Muscle of leg (tissue), 11 donors: Measurements from ENCODE around the gene CACNA2D2. TPM values are rescaled to one million over a fixed set of nuclear protein-coding genes. Genes with fewer than 3 reads are reported as not detected.

ENCODE experiments used
- DNase-seq: peaks from one replicate; pipeline ENCODE4 v3.0.0; 2013
- H3K27ac ChIP-seq: one replicate; pipeline ENCODE4 v1.5.1; 2013; ENCODE audit warnings: mild to moderate bottlenecking, low read length, control low read depth
- H3K27me3 ChIP-seq: one replicate; pipeline ENCODE4 v1.6.1; 2013; ENCODE audit warnings: low read length; ENCODE audit not compliant: control insufficient read depth, insufficient read depth
- H3K36me3 ChIP-seq: one replicate; pipeline ENCODE4 v1.6.1; 2013; ENCODE audit warnings: low read length; ENCODE audit not compliant: control insufficient read depth, insufficient read depth
- H3K4me1 ChIP-seq: one replicate; pipeline ENCODE4 v1.6.1; 2013; ENCODE audit warnings: low read length; ENCODE audit not compliant: control insufficient read depth, insufficient read depth
- H3K4me3 ChIP-seq: one replicate; pipeline ENCODE4 v1.5.1; 2013; ENCODE audit warnings: low read length, control low read depth
- H3K9me3 ChIP-seq: replicated peaks from 2 replicates; pipeline ENCODE4 v1.6.1; 2013; ENCODE audit warnings: low read depth, low read length; ENCODE audit not compliant: control insufficient read depth
- WGBS: methylation state at CpG from one replicate; pipeline ENCODE4 v1.1.5; 2013; ENCODE audit warnings: missing lambda C conversion rate; ENCODE audit not compliant: insufficient coverage; 5-methylcytosine and 5-hydroxymethylcytosine counted together
- polyA plus RNA-seq, 8 donors: library from polyadenylated mRNA; unstranded; fragments of 120-200 nt; gene quantifications; one replicate each; pipeline versions ENCODE4 v1.2.1 to v1.2.3, GENCODE V29; 2013; ENCODE audit warnings: inconsistent platforms in 1 of 8, low replicate concordance in 1 of 8; ENCODE audit not compliant: insufficient read length in 8 of 8, insufficient read depth in 1 of 8
- total RNA-seq: library from RNA; stranded (reverse); fragments of 120-200 nt; gene quantifications from one replicate; pipeline ENCODE4 v1.2.4, GENCODE V29; 2013

Gene CACNA2D2
- total and polyA plus RNA-seq, 9 donors, result 3.0 to 12.6 (median 9.3) TPM

- H3K27me3 ChIP-seq, result no peaks in the 10 kb centered on the region
- no peak for DNase-seq
- no peak overlapping the region for H3K27ac ChIP-seq
- no peak overlapping the region for H3K4me3 ChIP-seq
- 53% methylated on average over 2 of the region's 6 CpGs for WGBS
- H3K36me3 ChIP-seq, result peaks cover 52% of the 10 kb centered on the region
- H3K4me1 ChIP-seq, result peaks cover 43% of the 10 kb centered on the region
- H3K9me3 ChIP-seq, result no peaks in the 10 kb centered on the region
Observed at GRCh38 chr3:50317300-50317699, 186.1 kb downstream of the CACNA2D2 start.

- 63% methylated on average over 7 of the region's 9 CpGs for WGBS
- H3K27me3 ChIP-seq, result no peaks in the 10 kb centered on the region
- H3K9me3 ChIP-seq, result no peaks in the 10 kb centered on the region
- no peak for DNase-seq
- H3K36me3 ChIP-seq, result peaks cover 52% of the 10 kb centered on the region
- peaks cover 37% of the 10 kb centered on the region for H3K4me1 ChIP-seq
- H3K27ac ChIP-seq, result no peak overlapping the region
- H3K4me3 ChIP-seq, result no peak overlapping the region
Observed at GRCh38 chr3:50316657-50317242, 186.7 kb downstream of the CACNA2D2 start.

- no peak overlapping the region for H3K27ac ChIP-seq
- H3K9me3 ChIP-seq, result no peaks in the 10 kb centered on the region
- H3K4me3 ChIP-seq, result no peak overlapping the region
- H3K4me1 ChIP-seq, result peaks cover 26% of the 10 kb centered on the region
- DNase-seq, result no peak
- WGBS, result 100% methylated on average over 2 of the region's 4 CpGs
- H3K36me3 ChIP-seq, result peaks cover 50% of the 10 kb centered on the region
- no peaks in the 10 kb centered on the region for H3K27me3 ChIP-seq
Observed at GRCh38 chr3:50314816-50315215, 188.6 kb downstream of the CACNA2D2 start.

- Histone ChIP-seq H3K4me3 (no peak overlapping the region), H3K27me3 (no peaks in the 10 kb centered on the region), H3K4me1 (peaks cover 22% of the 10 kb centered on the region), H3K36me3 (peaks cover 48% of the 10 kb centered on the region), H3K9me3 (no peaks in the 10 kb centered on the region), H3K27ac (no peak overlapping the region)
- no peak for DNase-seq
- 83% methylated on average over 3 of the region's 3 CpGs for WGBS
Observed at GRCh38 chr3:50314342-50314741, 189.1 kb downstream of the CACNA2D2 start.

Other genes with a start within 250 kb of the CACNA2D2 start
- 51.8 TPM for gene SEMA3B, start 234.5 kb downstream of the CACNA2D2 start, total RNA-seq
- gene SEMA3B, start 234.5 kb downstream of the CACNA2D2 start, polyA plus RNA-seq, result 10 to 100 TPM; 31.8 to 53.7 (median 38.9) TPM
- gene LSMEM2, start 224.5 kb downstream of the CACNA2D2 start, total RNA-seq, result 25.4 TPM
- gene LSMEM2, start 224.5 kb downstream of the CACNA2D2 start, polyA plus RNA-seq, result 10 to 100 TPM; 11.1 to 33.1 (median 27.8) TPM
- 36.9 TPM for gene IFRD2, start 211.2 kb downstream of the CACNA2D2 start, total RNA-seq
- gene IFRD2, start 211.2 kb downstream of the CACNA2D2 start, polyA plus RNA-seq, result 10 to 100 TPM; 46.4 to 68.1 (median 61.2) TPM
- 1.3 TPM for gene HYAL3, start 204.2 kb downstream of the CACNA2D2 start, total RNA-seq
- gene HYAL3, start 204.2 kb downstream of the CACNA2D2 start, polyA plus RNA-seq, result 1 to 10 TPM; 1.3 to 3.0 (median 2.2) TPM
- 5.1 TPM for gene NAA80, start 204.2 kb downstream of the CACNA2D2 start, total RNA-seq
- gene NAA80, start 204.2 kb downstream of the CACNA2D2 start, polyA plus RNA-seq, result 1 to 10 TPM; 5.4 to 8.3 (median 6.3) TPM
- gene HYAL1, start 200.1 kb downstream of the CACNA2D2 start, total RNA-seq, result 1.3 TPM
- gene HYAL1, start 200.1 kb downstream of the CACNA2D2 start, polyA plus RNA-seq, result 1 to 10 TPM in 7 of 8 donors, under 1 TPM in 1; 0.86 to 2.5 (median 1.7) TPM
- 51.6 TPM for gene HYAL2, start 180.9 kb downstream of the CACNA2D2 start, total RNA-seq
- gene HYAL2, start 180.9 kb downstream of the CACNA2D2 start, polyA plus RNA-seq, result 10 to 100 TPM; 34.3 to 49.5 (median 46.9) TPM
- 12.8 TPM for gene TUSC2, start 175.4 kb downstream of the CACNA2D2 start, total RNA-seq
- gene TUSC2, start 175.4 kb downstream of the CACNA2D2 start, polyA plus RNA-seq, result 10 to 100 TPM; 13.7 to 19.2 (median 17.4) TPM
- 33.9 TPM for gene RASSF1, start 162.8 kb downstream of the CACNA2D2 start, total RNA-seq
- gene RASSF1, start 162.8 kb downstream of the CACNA2D2 start, polyA plus RNA-seq, result 10 to 100 TPM; 34.9 to 47.7 (median 38.8) TPM
- gene ZMYND10, start 157.9 kb downstream of the CACNA2D2 start, total RNA-seq, result 0.49 TPM
- gene ZMYND10, start 157.9 kb downstream of the CACNA2D2 start, polyA plus RNA-seq, result 1 to 10 TPM in 4 of 8 donors, under 1 TPM in 4; 0.90 to 1.8 (median 1.1) TPM
- 18.9 TPM for gene NPRL2, start 152.9 kb downstream of the CACNA2D2 start, total RNA-seq
- gene NPRL2, start 152.9 kb downstream of the CACNA2D2 start, polyA plus RNA-seq, result 10 to 100 TPM; 18.2 to 23.9 (median 20.2) TPM
- 8.3 TPM for gene CYB561D2, start 152.8 kb downstream of the CACNA2D2 start, total RNA-seq
- 1 to 10 TPM; 6.1 to 9.1 (median 7.5) TPM for gene CYB561D2, start 152.8 kb downstream of the CACNA2D2 start, polyA plus RNA-seq
- 25.3 TPM for gene TMEM115, start 144.1 kb downstream of the CACNA2D2 start, total RNA-seq
- 10 to 100 TPM; 23.0 to 31.3 (median 26.2) TPM for gene TMEM115, start 144.1 kb downstream of the CACNA2D2 start, polyA plus RNA-seq
- gene C3orf18, start 64.1 kb upstream of the CACNA2D2 start, total RNA-seq, result 23.1 TPM
- gene C3orf18, start 64.1 kb upstream of the CACNA2D2 start, polyA plus RNA-seq, result 10 to 100 TPM; 15.7 to 23.4 (median 19.1) TPM
- 16.6 TPM for gene HEMK1, start 65.9 kb upstream of the CACNA2D2 start, total RNA-seq
- gene HEMK1, start 65.9 kb upstream of the CACNA2D2 start, polyA plus RNA-seq, result 10 to 100 TPM; 12.9 to 21.5 (median 16.9) TPM
- 3.9 TPM for gene CISH, start 108.1 kb upstream of the CACNA2D2 start, total RNA-seq
- gene CISH, start 108.1 kb upstream of the CACNA2D2 start, polyA plus RNA-seq, result 10 to 100 TPM; 10.5 to 15.5 (median 13.0) TPM
- gene MAPKAPK3, start 113.5 kb upstream of the CACNA2D2 start, total RNA-seq, result 27.7 TPM
- gene MAPKAPK3, start 113.5 kb upstream of the CACNA2D2 start, polyA plus RNA-seq, result 10 to 100 TPM; 14.2 to 32.6 (median 28.3) TPM
- gene DOCK3, start 171.3 kb upstream of the CACNA2D2 start, total RNA-seq, result 0.18 TPM
- under 1 TPM; 0.08 to 0.48 (median 0.16) TPM for gene DOCK3, start 171.3 kb upstream of the CACNA2D2 start, polyA plus RNA-seq